ELF-1 (cell line): ENCODE results near the gene PSMF1.
A peak's percentile ranks its signal among the peaks of the same experiment; 100 is the strongest.

Experiments
- DNase-seq: peaks from one replicate; pipeline ENCODE4 v3.0.0-alpha.2; 2016; ENCODE audit warnings: low read depth, low spot score

PSMF1 gene

GRCh38 chr20:1118336-1119127, at the start of gene PSMF1:
Gene PSMF1 (plus strand): TSS chr20:1118602. CDS start chr20:1118774, 172 bp downstream.
- peak; percentile 94 for DNase-seq

- no peak for DNase-seq
These were observed 46.1 kb upstream of the PSMF1 start for GRCh38 chr20:1072258-1072657.

GRCh38 chr20:1075616-1076015, 42.8 kb upstream of the PSMF1 start:
- DNase-seq: no peak

GRCh38 chr20:1081891-1082290, 36.5 kb upstream of the PSMF1 start:
- DNase-seq: no peak

GRCh38 chr20:1083431-1084080, 34.8 kb upstream of the PSMF1 start:
- DNase-seq: no peak

GRCh38 chr20:1085492-1086276, 32.7 kb upstream of the PSMF1 start:
- no peak for DNase-seq

- no peak for DNase-seq
These were observed 31.9 kb upstream of the PSMF1 start for GRCh38 chr20:1086277-1087213.

- no peak for DNase-seq
These were observed 31.0 kb upstream of the PSMF1 start for GRCh38 chr20:1087311-1087905.

GRCh38 chr20:1094751-1095150, 23.7 kb upstream of the PSMF1 start:
- no peak for DNase-seq

GRCh38 chr20:1101533-1101932, 16.9 kb upstream of the PSMF1 start:
- DNase-seq: no peak

GRCh38 chr20:1102016-1102415, 16.4 kb upstream of the PSMF1 start:
- no peak for DNase-seq

GRCh38 chr20:1103751-1104150, 14.7 kb upstream of the PSMF1 start:
- no peak for DNase-seq

- DNase-seq: no peak
These were observed 12.7 kb upstream of the PSMF1 start for GRCh38 chr20:1105599-1106194.

GRCh38 chr20:1107176-1107575, 11.2 kb upstream of the PSMF1 start:
- DNase-seq: no peak

- peak; percentile 68 for DNase-seq
These were observed 9.9 kb upstream of the PSMF1 start for GRCh38 chr20:1108437-1108920.

GRCh38 chr20:1112908-1113307, 5.5 kb upstream of the PSMF1 start:
- no peak for DNase-seq

GRCh38 chr20:1118004-1118335, 432 bp upstream of the PSMF1 start:
- no peak for DNase-seq

- peak; percentile 7 for DNase-seq
These were observed 715 bp downstream of the PSMF1 start for GRCh38 chr20:1119128-1119505.

GRCh38 chr20:1119524-1119923, 1.1 kb downstream of the PSMF1 start:
- DNase-seq: no peak

GRCh38 chr20:1121429-1121828, 3.0 kb downstream of the PSMF1 start:
- DNase-seq: no peak
